GM19035 (cell line): ENCODE data around the gene P4HA2.

ENCODE experiments used
- ATAC-seq: cut with Tn5 transposase; IDR thresholded peaks from one replicate; pipeline ENCODE4 v1.9.1; 2021; ENCODE audit not compliant: unreplicated experiment

P4HA2 gene

GRCh38 chr5:132264546-132265335 lies 37.1 kb upstream of the P4HA2 start:
- no peak for ATAC-seq

DNA sequence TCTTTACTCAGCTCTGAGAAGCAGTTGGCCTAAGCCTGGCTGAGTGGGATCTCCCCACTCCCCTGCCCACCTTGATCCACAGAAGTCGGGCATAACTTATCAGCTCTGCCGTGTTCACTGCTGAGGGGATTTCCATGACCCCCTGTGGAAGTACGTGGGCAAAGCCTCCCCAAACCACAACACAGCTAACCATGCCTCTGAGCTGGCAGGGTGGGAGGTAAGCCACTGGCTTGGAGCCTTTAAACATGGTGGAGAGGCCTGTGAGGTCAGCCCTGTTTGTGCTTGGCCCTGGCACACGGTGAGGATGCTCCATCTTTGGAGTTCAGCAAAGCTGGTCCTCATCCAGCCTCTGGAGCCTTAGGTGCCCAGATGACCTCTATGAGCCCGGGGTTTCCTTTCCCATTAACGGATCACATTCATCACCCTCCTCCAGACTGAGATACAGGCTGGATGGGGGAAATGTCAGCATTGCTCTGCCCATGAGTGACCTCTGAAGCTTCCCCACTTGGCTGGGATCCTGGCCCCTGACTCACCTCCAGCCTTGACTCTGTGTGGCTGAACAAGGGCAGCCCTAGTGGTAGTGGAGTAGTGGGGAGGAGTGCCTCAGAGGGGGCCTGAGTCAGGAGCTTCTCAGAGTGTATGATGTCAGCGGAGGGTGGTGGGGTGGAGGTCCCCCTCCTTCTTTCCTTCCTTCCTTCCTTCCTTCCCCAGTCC lies 36.1 kb upstream of the P4HA2 start:
- no peak for ATAC-seq

- ATAC-seq = no peak
These were observed 35.4 kb upstream of the P4HA2 start for GRCh38 chr5:132262882-132263547.

DNA sequence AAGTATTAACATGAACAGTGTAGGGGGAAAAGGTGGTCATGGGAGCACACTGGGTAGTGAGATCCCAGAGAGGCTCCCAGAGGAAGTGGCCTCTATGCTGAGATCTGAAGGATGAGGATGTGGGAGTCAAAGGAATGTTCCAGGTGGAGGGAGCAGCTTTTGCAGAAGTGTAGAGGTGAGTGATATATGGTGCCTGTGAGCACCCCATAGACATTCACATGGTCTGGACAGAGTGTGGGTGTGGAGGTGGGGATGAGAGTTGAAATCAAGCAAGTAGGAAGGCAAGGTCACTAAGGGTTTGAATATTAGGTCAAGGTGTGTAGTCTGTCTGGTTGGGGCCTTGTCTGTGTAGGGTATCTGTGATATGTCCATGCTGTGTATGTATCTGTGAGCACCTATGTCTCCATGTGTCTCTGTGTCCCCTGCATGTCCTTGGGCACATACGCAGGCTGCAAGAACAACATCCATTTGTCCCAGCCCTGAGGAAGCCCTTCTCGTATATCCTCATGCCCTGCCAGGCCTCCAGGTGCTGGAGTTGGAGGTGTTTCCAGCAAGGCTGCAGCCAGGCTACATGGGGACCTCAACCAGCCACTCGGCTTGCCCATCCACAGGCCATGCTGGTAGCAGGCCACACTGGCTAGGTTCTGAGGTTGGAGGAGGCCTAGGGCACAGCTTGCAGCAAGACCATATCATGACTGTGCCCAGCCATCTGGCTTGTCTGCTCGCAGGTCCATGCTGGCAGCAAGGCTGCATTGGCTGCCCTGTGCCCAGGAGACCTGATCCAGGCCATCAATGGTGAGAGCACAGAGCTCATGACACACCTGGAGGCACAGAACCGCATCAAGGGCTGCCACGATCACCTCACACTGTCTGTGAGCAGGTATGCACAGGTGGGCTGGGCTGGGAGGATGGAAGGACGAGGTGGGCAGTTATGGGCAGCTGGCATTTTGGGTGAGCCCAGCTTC lies 34.5 kb upstream of the P4HA2 start:
- no peak for ATAC-seq

DNA sequence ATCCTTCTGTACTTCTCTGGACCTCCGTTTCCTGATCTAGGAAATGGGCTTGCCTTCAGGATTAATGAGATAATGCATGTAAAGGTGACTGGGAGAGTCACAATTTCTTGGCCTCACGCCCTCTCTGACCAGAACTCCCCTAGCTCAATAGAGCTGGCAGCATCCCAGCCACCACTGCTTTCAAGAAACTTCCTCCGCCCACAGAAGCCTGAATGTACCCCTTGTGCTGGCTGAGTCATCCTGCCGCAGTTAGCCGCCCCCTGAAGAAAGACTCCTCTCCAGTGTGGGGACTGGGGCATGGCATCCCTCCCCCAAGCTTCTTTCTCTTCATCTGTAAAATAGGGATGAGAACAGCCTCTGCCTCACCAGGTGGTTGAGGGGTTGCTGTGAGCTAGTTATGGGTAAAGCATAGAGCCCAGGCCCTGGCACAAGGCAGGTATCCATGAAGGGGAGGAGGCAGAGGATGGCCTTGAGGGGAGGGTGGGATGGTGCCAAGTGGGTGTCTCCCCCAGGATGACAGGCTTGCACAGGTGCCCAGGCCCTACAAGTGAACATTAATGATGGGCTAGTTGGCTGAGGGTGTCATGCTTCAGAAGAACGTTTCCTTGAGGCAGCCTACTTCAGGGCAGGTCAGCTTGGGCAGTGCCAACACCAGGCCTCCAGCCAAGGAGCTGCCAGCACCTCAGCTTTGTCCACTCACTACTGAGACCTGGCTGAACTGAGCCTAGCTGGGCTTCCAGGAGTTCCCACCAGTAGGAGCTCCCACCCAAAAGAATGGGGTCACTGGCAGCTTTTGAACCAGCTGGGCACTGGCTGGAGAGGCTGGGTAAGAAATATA lies 33.3 kb upstream of the P4HA2 start:
- ATAC-seq = no peak

DNA sequence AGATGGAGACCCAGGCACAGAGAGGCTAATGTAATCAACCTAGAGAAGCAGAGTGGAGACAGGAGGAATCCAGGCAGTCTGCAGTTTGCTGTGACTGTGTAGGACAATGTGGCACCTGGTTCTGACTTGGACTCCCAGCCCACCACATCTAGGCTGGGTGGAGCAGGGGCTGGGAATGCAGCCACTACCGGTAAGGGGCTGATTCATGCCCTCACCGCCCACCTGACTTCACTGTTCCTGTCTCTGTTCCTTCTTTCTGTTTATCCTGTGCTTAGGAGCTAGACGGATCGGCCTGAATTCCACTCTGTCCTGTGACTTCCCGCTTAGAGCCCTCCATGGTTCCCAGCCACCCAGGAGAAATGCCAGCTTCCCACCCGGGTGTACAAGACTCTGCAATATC lies 32.4 kb upstream of the P4HA2 start:
- ATAC-seq = no peak

DNA sequence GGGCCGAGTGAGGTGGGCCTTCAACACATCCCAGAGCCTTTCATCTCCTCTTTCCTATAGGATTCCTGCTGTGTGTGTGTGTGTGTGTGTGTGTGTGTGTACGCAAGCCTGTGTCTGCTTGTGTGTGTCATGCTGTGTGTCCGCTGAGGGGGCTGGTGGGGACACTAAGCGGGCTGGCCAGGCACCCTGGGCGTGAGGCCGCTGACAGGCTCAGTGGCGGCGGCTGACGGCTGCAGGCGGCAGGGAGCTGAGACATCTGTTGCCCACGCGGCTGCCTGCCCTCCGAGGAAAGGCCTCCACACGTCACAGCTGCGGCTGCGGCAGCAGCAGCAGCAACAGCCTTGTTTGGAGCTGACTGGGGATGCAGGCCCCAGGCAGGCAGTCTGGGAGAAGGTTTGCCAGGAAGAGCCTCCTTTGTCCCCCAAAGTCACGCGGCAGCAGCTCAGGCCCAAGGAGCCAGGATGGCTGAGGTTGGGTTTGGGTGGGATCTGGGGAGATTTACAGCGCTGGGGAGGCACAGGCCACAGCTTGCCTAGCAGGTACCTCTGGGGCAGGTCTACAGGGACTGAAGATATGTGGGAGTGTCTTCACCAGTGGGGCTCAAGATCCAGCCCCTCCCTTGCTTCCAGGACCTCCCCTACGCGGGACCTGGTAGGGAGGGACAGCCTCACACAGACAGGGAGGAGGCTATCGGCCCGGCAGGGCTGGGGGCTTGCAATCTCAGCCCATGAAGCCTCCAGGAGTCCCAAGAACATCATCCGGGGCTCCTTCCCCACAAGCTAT lies 31.6 kb upstream of the P4HA2 start:
- no peak for ATAC-seq

DNA sequence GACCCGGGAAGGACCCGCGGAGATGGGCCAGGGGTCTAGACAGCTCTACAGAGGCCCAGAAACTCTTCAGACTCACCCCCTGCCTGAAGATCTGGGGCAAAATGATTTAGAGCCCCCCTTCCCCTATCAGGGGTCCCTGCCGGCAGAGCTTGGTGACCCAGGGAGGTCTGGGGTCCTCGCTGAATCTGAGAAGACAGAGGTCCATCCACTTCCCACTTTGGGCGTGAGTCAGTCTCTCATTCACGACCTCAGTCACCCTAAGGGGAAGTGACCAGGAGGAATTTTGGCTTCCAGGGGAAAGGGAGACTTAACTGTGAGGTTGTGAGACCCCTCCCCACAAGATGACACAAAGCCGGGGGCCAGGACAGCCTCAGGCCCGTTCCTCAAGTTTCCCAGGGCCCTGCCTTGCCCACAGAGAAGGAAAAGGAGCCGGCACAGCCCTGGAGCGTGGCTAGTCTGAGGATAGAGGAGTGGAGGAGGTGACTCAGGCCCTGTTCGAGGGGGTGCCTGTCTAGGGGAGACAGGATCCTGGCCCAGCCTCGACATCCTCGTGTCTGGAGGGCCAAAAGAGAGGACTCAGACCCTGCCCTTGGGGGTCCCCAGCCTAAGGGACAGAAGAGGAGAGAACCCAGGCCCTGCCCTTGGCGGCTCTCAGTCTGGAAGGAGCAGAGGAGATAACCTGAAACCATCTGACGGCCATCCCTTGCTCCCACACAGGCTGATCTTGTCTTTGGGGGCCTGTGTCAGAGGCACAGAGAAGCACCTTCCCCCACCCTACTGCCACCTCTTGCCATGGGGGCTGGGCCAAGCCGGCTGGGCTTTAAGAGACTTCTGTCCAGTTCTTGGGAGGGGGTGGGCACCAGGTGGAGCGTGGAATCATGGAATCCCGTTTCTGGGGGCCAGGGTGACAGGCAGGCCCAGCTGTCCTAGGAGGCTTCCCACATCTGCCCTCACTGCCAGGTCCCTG lies 30.7 kb upstream of the P4HA2 start:
- ATAC-seq = no peak

DNA sequence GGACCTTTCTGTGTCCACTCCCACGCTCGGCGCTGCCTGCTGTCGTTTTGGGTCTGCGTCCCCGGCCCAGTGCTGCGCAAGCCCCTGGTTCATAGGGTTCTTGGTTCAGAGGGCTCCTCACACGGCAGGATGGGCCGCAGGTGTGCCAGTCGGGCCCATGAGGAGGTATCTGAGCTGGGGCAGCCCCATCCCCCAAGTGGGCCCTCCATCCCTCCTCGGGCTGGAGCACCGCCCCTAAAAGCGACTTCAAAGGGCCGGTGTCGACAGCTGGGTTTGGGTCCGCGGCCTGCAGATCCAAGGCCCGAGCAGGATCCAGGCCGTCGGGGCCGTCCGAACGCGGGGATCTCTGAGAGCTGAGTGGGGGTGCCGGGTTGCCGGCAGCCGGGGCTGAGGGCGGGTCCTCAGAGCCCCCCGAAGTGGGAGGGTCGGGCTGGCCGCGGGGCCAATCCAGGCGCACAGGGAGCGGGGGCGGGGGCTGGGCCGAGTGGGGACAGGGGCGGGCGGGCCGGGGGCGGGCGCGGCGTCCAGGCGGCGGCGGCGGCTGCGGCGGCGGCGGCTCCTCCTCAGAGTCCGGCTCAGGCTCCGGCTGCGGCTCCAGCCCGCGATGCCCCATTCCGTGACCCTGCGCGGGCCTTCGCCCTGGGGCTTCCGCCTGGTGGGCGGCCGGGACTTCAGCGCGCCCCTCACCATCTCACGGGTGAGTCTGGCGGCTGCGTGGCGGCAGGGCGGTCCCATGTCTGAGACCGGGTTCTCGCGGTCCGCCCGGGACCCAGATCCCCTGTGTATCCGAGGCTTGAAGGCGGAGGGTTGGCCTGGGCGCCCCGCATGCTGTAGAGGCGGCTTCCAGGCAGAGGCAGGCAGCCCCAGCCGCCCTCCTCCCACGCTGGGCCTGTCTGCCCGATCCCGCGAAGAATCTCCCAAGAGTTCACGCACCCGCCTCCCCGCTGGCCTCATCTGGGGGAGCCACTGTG lies 29.8 kb upstream of the P4HA2 start, which contains the start of gene PDLIM4:
PDLIM4 (plus strand) TSS at position 566 of the 971 bp plus-strand sequence; CDS start at position 605, 39 bp downstream.
- no peak for ATAC-seq

DNA sequence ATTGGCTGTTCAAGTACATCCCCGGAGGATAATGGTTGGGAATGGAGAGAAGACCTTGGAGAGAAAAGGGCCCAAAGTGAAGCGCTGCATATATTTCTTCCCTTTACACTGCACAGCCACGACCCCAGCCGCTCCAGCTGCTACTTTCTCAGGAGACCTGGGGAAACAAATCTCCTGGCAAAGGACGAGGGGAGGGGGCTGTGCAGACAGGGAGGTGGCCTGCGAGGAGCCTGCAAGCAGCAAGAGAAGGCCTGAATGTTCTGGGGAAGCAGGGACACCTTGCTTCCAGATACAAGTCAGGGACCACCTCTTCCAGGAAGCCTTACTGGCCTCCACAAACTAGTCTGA lies 29.1 kb upstream of the P4HA2 start:
- no peak for ATAC-seq

DNA sequence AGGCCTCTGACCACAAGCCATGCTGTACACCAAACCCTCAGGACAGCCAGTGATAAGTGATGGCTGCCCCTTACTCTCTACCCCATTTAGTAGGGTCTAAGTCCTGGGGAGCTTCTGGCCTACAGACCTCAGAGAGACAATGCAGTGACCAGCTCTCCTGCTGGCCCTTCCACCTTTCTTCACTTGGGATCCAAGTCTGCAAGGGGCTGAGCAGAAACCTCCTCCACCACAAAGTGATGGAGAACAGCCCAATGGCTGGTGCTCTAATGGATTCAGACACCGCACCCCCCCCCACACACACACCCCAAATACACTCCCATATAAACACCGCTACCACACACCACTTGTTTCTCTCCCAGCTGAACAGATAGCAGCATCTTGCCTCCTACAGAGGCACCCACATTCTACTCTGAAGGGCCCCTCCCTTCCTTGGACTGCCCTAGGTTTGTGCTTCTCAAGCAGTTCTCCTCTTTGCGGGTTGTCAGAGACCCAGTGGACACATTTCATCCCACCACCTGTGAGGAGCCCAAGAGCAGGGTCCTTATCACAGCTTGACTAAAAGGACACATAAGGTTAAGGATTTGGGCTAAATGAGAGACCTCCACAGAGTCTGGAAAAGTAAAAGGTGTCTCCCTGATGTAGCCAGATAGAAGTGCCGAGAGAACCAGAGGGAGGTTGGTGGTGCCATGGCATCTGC lies 28.6 kb upstream of the P4HA2 start:
- no peak for ATAC-seq

DNA sequence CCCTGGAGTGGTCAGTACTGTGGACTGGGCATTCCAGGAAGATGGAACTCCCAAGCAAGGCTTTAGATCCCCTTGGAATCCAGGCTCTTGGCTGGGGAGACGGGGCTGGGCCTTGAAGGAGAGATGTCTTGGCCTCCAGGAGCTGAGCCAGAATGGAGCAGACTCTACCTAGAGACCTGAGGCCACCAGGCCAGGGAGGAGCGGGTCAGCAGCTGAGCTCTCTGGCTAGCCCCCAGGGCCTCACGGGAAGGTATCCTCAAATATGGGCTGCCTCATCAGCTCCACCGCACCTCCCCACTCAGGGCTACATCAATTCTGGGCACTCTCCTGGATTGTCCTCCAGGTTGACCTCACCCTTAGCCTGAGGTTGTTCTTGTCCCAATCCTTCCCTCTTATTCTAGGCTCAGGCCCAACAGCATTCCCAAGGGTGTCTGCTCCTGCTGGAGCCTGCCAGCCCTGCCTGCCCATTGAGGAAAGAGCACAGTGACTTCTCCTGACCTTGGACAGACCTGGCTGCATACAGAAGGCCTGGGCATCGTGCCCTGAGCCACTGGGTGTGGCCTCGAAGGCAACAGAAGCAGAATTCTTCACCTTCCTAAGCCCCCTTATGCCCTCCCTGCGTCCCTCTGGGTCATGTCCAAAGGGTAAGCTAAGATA lies 26.8 kb upstream of the P4HA2 start:
- ATAC-seq = no peak

DNA sequence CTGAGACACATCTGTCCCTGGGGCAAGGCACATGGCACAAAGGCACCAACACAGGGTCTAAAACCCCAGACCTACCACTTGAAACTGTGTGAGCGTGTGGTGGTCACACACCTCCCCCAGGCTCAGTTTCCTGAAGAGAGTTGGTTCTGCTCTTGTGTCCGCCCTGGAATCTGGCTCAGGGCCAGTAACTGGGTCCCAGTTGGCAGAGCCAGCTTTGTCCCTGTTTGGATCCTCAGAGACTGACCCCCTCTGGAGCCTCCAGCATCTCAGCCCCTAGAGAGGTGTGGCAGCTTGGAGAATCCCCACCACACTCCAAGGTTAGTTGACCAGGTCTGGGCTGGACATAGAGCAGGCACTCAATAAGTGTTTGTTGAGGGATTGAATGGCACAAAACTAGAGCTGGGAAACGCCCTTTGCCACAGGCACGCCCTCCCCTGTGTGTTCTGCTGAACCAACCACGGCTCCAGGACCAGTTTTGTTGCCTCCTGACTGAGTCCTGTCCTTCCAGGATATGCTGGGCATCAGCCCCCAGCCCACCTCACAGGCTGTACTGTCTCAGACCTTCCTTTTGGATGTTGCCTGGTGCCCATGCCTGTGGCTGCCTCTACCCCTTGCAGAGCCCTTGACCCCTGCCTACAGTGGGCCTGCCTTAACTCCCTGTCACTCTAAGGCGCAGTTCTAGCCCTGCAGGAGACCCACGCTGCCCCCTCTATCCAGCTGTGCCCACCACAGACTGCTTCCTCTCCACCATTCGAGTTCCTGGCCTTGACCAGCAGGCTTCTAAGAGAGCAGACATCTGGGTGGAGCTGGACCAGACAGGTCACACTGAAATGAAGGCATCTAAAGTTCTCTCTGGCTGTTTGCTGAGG lies 26.0 kb upstream of the P4HA2 start:
- no peak for ATAC-seq

DNA sequence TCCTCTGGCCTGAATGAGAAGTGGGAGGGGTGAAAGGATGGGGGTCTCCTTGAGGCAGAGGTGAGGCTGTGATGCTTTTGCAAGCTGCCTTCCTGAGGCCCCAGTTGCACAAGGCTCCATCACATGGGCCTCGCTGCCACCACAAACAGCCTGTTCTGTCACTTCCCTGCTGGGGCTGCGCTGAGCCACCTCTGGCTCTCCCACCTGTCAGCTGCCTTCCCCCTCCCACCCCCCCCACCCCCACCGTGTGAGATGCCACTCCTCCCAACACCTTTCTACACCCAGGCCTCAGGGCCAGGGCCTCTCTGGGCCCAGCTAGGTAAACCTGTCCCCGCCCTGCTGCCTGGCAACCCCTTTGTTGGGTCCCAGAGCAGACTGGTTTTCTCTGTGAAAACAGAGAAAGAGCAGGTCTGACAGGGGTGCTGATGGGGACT lies 25.4 kb upstream of the P4HA2 start:
- no peak for ATAC-seq

- ATAC-seq = no peak
These were observed 23.6 kb upstream of the P4HA2 start for GRCh38 chr5:132251220-132251725.
